IMR-90 (cell line): ENCODE measurements around the gene MGAT4C. TPM values are rescaled to one million over a fixed set of nuclear protein-coding genes. Genes with fewer than 3 reads are reported as not detected.

Experiments used
- ATAC-seq: fragments of 200-7000 bp; cut with Tn5 transposase; 2 replicates; pipeline ENCODE4 v1.9.1; 2020; ENCODE audit warnings: low read depth, mild to moderate bottlenecking, moderate library complexity
- BruUV-seq: library from RNA; stranded (reverse); fragments of 400-500 nt; replicated peaks from 2 replicates; lab custom pipeline; 2021; lab: Mats Ljungman, UMichigan
- CTCF ChIA-PET: fragments of 300-600 bp; formaldehyde crosslinking; extraction: SDS; loops from one replicate; lab custom pipeline; 2021; ENCODE audit warnings: antibody characterized with exemption; lab: Yijun Ruan, JAX
- POLR2A ChIA-PET: fragments of 300-600 bp; sonication (Branson Sonifier 250); formaldehyde crosslinking; loops from one replicate; lab custom pipeline; 2022; ENCODE audit warnings: antibody characterized with exemption; ENCODE audit not compliant: unreplicated experiment; lab: Charles Lee
- DNase-seq: peaks from one replicate; pipeline ENCODE4 v3.0.0; 2013
- H2AFZ ChIP-seq: replicated peaks from 2 replicates; pipeline ENCODE3; 2013; ENCODE audit warnings: low read length, mild to moderate bottlenecking; ENCODE audit not compliant: poor library complexity
- H2AK5ac ChIP-seq: 2 replicates; pipeline ENCODE4 v1.6.1; 2013; ENCODE audit warnings: low read depth, low read length, inconsistent platforms
- H2AK9ac ChIP-seq: replicated peaks from 2 replicates; pipeline ENCODE3; 2013; ENCODE audit warnings: mild to moderate bottlenecking, low read depth, low read length, moderate library complexity; ENCODE audit not compliant: poor library complexity
- H2BK120ac ChIP-seq: 2 replicates; pipeline ENCODE4 v1.6.1; 2013; ENCODE audit warnings: low read depth, low read length, inconsistent platforms
- H2BK15ac ChIP-seq: 3 replicates; pipeline ENCODE4 v1.6.1; 2013; ENCODE audit warnings: low read depth, low read length, inconsistent platforms
- H2BK20ac ChIP-seq: 2 replicates; pipeline ENCODE4 v1.6.1; 2013; ENCODE audit warnings: low read depth, mild to moderate bottlenecking, inconsistent platforms, low read length, moderate library complexity
- H2BK5ac ChIP-seq: 2 replicates; pipeline ENCODE4 v1.6.1; 2013; ENCODE audit warnings: mild to moderate bottlenecking, low read depth, low read length, inconsistent platforms; ENCODE audit not compliant: poor library complexity, severe bottlenecking
- H3K14ac ChIP-seq: replicated peaks from 2 replicates; pipeline ENCODE4 v1.6.1; 2013; ENCODE audit warnings: low read depth, low read length, inconsistent platforms
- H3K18ac ChIP-seq: 2 replicates; pipeline ENCODE4 v1.6.1; 2013; ENCODE audit warnings: low read depth, low read length, control low read depth
- H3K23ac ChIP-seq: 2 replicates; pipeline ENCODE4 v1.6.1; 2013; ENCODE audit warnings: low read depth, low read length, inconsistent platforms
- H3K27ac ChIP-seq: 2 replicates; pipeline ENCODE4 v1.5.1; 2013; ENCODE audit warnings: mild to moderate bottlenecking, control low read depth, low read length; ENCODE audit not compliant: insufficient read depth
- H3K27me3 ChIP-seq: 2 replicates; pipeline ENCODE4 v1.6.1; 2013; ENCODE audit warnings: low read length; ENCODE audit not compliant: control insufficient read depth, insufficient read depth
- H3K36me3 ChIP-seq: 2 replicates; pipeline ENCODE4 v1.6.1; 2013; ENCODE audit warnings: low read length, mixed read lengths; ENCODE audit not compliant: control insufficient read depth, insufficient read depth
- H3K4ac ChIP-seq: 2 replicates; pipeline ENCODE4 v1.6.1; 2013; ENCODE audit warnings: low read depth, low read length, inconsistent platforms
- H3K4me1 ChIP-seq: 2 replicates; pipeline ENCODE4 v1.6.1; 2013; ENCODE audit warnings: low read length, mixed read lengths; ENCODE audit not compliant: control insufficient read depth, insufficient read depth
- H3K4me2 ChIP-seq: 2 replicates; pipeline ENCODE4 v1.6.1; 2013; ENCODE audit warnings: low read depth, mild to moderate bottlenecking, control low read depth, low read length, moderate library complexity
- H3K4me3 ChIP-seq: 2 replicates; pipeline ENCODE4 v1.5.1; 2013; ENCODE audit warnings: low read depth, mild to moderate bottlenecking, control low read depth, low read length, moderate library complexity; ENCODE audit not compliant: insufficient read depth
- H3K56ac ChIP-seq: 2 replicates; pipeline ENCODE4 v1.6.1; 2013; ENCODE audit warnings: low read length, inconsistent platforms; ENCODE audit not compliant: insufficient read depth; ENCODE audit errors: extremely low read depth
- H3K79me1 ChIP-seq, 2 experiments: 2 replicates each; pipeline ENCODE4 v1.6.1; 2013; ENCODE audit warnings: low read length in 2 of 2, inconsistent platforms in 1 of 2, low read depth in 1 of 2
- H3K9ac ChIP-seq: 2 replicates; pipeline ENCODE4 v1.6.1; 2013; ENCODE audit warnings: low read depth, low read length, control low read depth
- H3K9me1 ChIP-seq: 2 replicates; pipeline ENCODE4 v1.6.1; 2013; ENCODE audit warnings: low read length, inconsistent platforms; ENCODE audit not compliant: insufficient read depth
- H3K9me3 ChIP-seq: 2 replicates; pipeline ENCODE4 v1.6.1; 2013; ENCODE audit warnings: low read length; ENCODE audit not compliant: control insufficient read depth, insufficient read depth
- H4K20me1 ChIP-seq: 2 replicates; pipeline ENCODE4 v1.6.1; 2013; ENCODE audit warnings: low read length, inconsistent platforms; ENCODE audit not compliant: insufficient read depth
- H4K5ac ChIP-seq: 2 replicates; pipeline ENCODE4 v1.6.1; 2013; ENCODE audit warnings: mild to moderate bottlenecking, low read depth, low read length, control low read depth
- H4K8ac ChIP-seq, 2 experiments: 2 replicates each; pipeline ENCODE4 v1.6.1; 2013; ENCODE audit warnings: low read depth in 2 of 2, low read length in 2 of 2, control low read depth in 1 of 2, inconsistent platforms in 1 of 2
- H4K91ac ChIP-seq: 2 replicates; pipeline ENCODE4 v1.6.1; 2013; ENCODE audit warnings: low read depth, low read length, inconsistent platforms; ENCODE audit not compliant: insufficient read depth
- BHLHE40 ChIP-seq: fragments of 150-350 bp; IDR thresholded peaks from 2 replicates; pipeline ENCODE4 v1.6.1; 2016; ENCODE audit warnings: mild to moderate bottlenecking, low read depth, low read length
- CEBPB ChIP-seq: IDR thresholded peaks from 2 replicates; pipeline ENCODE4 v1.6.1; 2012; ENCODE audit warnings: low read depth, low read length, improper control_type of control experiment
- CHD1 ChIP-seq: IDR thresholded peaks from 2 replicates; pipeline ENCODE4 v1.6.1; 2012; ENCODE audit warnings: low read depth, low read length, improper control_type of control experiment
- CTCF ChIP-seq: conservative IDR thresholded peaks from 2 replicates; pipeline ENCODE4 v1.5.1; 2012; ENCODE audit warnings: mild to moderate bottlenecking, low read depth, low read length, improper control_type of control experiment
- ELK1 ChIP-seq: fragments of 150-350 bp; IDR thresholded peaks from 2 replicates; pipeline ENCODE4 v1.6.1; 2016; ENCODE audit warnings: low read depth, mild to moderate bottlenecking, low read length, moderate library complexity, borderline replicate concordance
- MAFK ChIP-seq: IDR thresholded peaks from 2 replicates; pipeline ENCODE4 v1.6.1; 2012; ENCODE audit warnings: low read depth, low read length, improper control_type of control experiment
- MXI1 ChIP-seq: IDR thresholded peaks from 2 replicates; pipeline ENCODE4 v1.6.1; 2012; ENCODE audit warnings: low read depth, mild to moderate bottlenecking, low read length, moderate library complexity, borderline replicate concordance
- NFE2L2 ChIP-seq: fragments of 150-350 bp; IDR thresholded peaks from 2 replicates; pipeline ENCODE4 v1.6.1; 2016; ENCODE audit warnings: low read depth, mild to moderate bottlenecking, low read length
- POLR2A ChIP-seq: IDR thresholded peaks from 2 replicates; pipeline ENCODE4 v1.6.1; 2012; ENCODE audit warnings: mild to moderate bottlenecking, low read depth, low read length
- RAD21 ChIP-seq: IDR thresholded peaks from 2 replicates; pipeline ENCODE4 v1.6.1; 2012; ENCODE audit warnings: low read length, improper control_type of control experiment
- RCOR1 ChIP-seq: IDR thresholded peaks from 2 replicates; pipeline ENCODE4 v1.6.1; 2012; ENCODE audit warnings: mild to moderate bottlenecking, low read length, improper control_type of control experiment; ENCODE audit not compliant: insufficient replicate concordance
- RFX5 ChIP-seq: IDR thresholded peaks from 2 replicates; pipeline ENCODE4 v1.8.0; 2012; ENCODE audit warnings: low read depth, mild to moderate bottlenecking, low read length, moderate library complexity
- SMC3 ChIP-seq: fragments of 150-350 bp; IDR thresholded peaks from 2 replicates; pipeline ENCODE4 v1.6.1; 2016; ENCODE audit warnings: low read depth, mild to moderate bottlenecking, antibody characterized with exemption, low read length, moderate library complexity
- USF2 ChIP-seq: fragments of 150-350 bp; IDR thresholded peaks from 2 replicates; pipeline ENCODE4 v1.6.1; 2017; ENCODE audit warnings: mild to moderate bottlenecking, antibody characterized with exemption, low read length, low read depth
- WGBS, 2 experiments: methylation state at CpG; one replicate each; pipeline versions ENCODE4 v1.1.5 to v1.1.7; 2013; ENCODE audit warnings: missing lambda C conversion rate in 2 of 2; ENCODE audit not compliant: insufficient read length in 1 of 2; ENCODE audit errors: extremely low coverage in 2 of 2; 5-methylcytosine and 5-hydroxymethylcytosine counted together
- dilution Hi-C: fragments of 300-500 bp; cut with HindIII; formaldehyde crosslinking; loops from one replicate; pipeline ENCODE4 v1.14.3; 2018; ENCODE audit warnings: low sequenced_read_pairs; ENCODE audit not compliant: unreplicated experiment
- in situ Hi-C: fragments of 300-500 bp; cut with MboI; formaldehyde crosslinking; loops from 3 replicates; pipeline ENCODE4 v1.14.3; 2019; ENCODE audit warnings: low sequenced_read_pairs, inconsistent platforms, mixed read lengths
- intact Hi-C: fragments of 100-400 bp; cut with micrococcal nuclease; formaldehyde crosslinking; loops from 2 replicates; pipeline ENCODE4 v1.10.0; 2022
- polyA plus RNA-seq, 3 experiments: library from polyadenylated mRNA; depleted of rRNA; stranded (reverse); fragments of >200 nt; gene quantifications; 2 replicates each; pipeline ENCODE4 v1.2.3, GENCODE V29; 2012; ENCODE audit warnings: low replicate concordance in 1 of 3
- total RNA-seq: library from RNA; depleted of rRNA; stranded (reverse); fragments of >200 nt; gene quantifications from 2 replicates; pipeline ENCODE4 v1.2.3, GENCODE V29; 2012

Gene MGAT4C
- total and polyA plus RNA-seq, 2 of the 4 experiments (the other 2 are of a cell fraction), result not detected

- no peaks in the 10 kb centered on the region for H3K79me1 ChIP-seq
- H3K27me3 ChIP-seq, result no peaks in the 10 kb centered on the region
- no peak overlapping the region for H2BK120ac ChIP-seq
- no peak for DNase-seq
- BruUV-seq, result no TSS peak
- no peaks in the 10 kb centered on the region for H4K20me1 ChIP-seq
- H3K4me1 ChIP-seq, result no peaks in the 10 kb centered on the region
- no peak overlapping the region for H2BK15ac ChIP-seq
- no peak overlapping the region for H3K27ac ChIP-seq
- dilution Hi-C loops, result no loop called here
- no peak overlapping the region for H2AFZ ChIP-seq
- no peak overlapping the region for H4K91ac ChIP-seq
- CTCF ChIA-PET, result no interaction called here
- no peak overlapping the region for H2BK5ac ChIP-seq
- TF ChIP-seq CHD1 (no peak), USF2 (no peak), RCOR1 (no peak), CTCF (no peak), ELK1 (no peak), RAD21 (no peak), NFE2L2 (no peak), CEBPB (no peak), BHLHE40 (no peak), MXI1 (no peak), RFX5 (no peak), SMC3 (no peak), MAFK (no peak), POLR2A (no peak)
- no peaks in the 10 kb centered on the region for H3K9me1 ChIP-seq
- no peak overlapping the region for H2BK20ac ChIP-seq
- H3K36me3 ChIP-seq, result no peaks in the 10 kb centered on the region
- H3K14ac ChIP-seq, result no peak overlapping the region
- no peak overlapping the region for H3K4me2 ChIP-seq
- H3K9me3 ChIP-seq, result no peaks in the 10 kb centered on the region
- POLR2A ChIA-PET, result no interaction called here
- no peak overlapping the region for H2AK9ac ChIP-seq
- no peak for ATAC-seq
- in situ Hi-C loops, result no loop called here
- H3K4me3 ChIP-seq, result no peak overlapping the region
- no peak overlapping the region for H3K56ac ChIP-seq
- WGBS, 2 experiments, result no CpG with 5 or more reads among the region's 2 CpGs
- intact Hi-C loops, result no loop called here
- H4K5ac ChIP-seq, result no peak overlapping the region
- H3K4ac ChIP-seq, result no peak overlapping the region
- no peak overlapping the region for H3K18ac ChIP-seq
- no peak overlapping the region for H2AK5ac ChIP-seq
- H3K23ac ChIP-seq, result no peak overlapping the region
- H4K8ac ChIP-seq, result no peak overlapping the region
- H3K9ac ChIP-seq, result no peak overlapping the region
Measured at GRCh38 chr12:86286119-86286518, 29.9 kb upstream of the MGAT4C start.
